ENCODE results near the gene C3orf80. TPM values are rescaled to one million over a fixed set of nuclear protein-coding genes. Genes with fewer than 3 reads are reported as not detected.
"Not testable (repeated sequence)": the region's sequence is repeated elsewhere in the genome, so short reads cannot be mapped to it uniquely, and the experiment has no call there.

The C3orf80 gene
- total RNA-seq, 1 donor: 0.10 TPM

DNA sequence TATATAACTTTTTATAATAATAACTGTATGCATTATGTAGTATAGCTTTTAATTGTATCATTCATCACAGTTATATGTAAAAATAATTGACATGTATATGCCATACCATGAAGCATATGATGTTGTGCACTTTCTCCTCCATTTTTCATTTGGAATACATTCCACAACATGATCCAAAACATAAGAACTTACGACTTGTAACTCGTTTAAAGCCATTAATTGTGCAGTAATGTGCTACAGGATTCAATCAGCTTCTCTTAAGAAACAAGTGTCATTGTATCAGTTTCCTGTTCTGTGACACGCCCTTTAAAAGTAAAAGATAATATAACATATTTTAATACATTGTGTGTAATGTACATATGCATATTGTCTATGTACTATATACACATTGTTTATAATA lies 2.2 kb downstream of the C3orf80 start:
- H3K4me3 ChIP-seq (ENCODE audit: low read length): no peak overlapping the region
- peaks cover 68% of the 10 kb centered on the region for H3K27me3 ChIP-seq (ENCODE audit: insufficient read depth, low read length)
- peaks cover 28% of the 10 kb centered on the region for H3K4me1 ChIP-seq (ENCODE audit: insufficient read depth, low read length)
- H3K9me3 ChIP-seq (ENCODE audit: low read depth, low read length): no peaks in the 10 kb centered on the region

GRCh38 chr3:160232014-160232413 lies 6.8 kb downstream of the C3orf80 start:
- H3K9me3 ChIP-seq (ENCODE audit: low read depth, low read length): no peaks in the 10 kb centered on the region
- H3K27me3 ChIP-seq (ENCODE audit: insufficient read depth, low read length): peaks cover 31% of the 10 kb centered on the region
- H3K4me3 ChIP-seq (ENCODE audit: low read length): no peak overlapping the region
- H3K4me1 ChIP-seq (ENCODE audit: insufficient read depth, low read length): no peaks in the 10 kb centered on the region

GRCh38 chr3:160240719-160241118 lies 15.5 kb downstream of the C3orf80 start:
- H3K4me3 ChIP-seq (ENCODE audit: low read length); H3K9me3 ChIP-seq (ENCODE audit: low read depth, low read length); H3K27me3 ChIP-seq (ENCODE audit: insufficient read depth, low read length); H3K4me1 ChIP-seq (ENCODE audit: insufficient read depth, low read length): not testable (repeated sequence)

- Histone ChIP-seq H3K9me3 (ENCODE audit: low read depth, low read length) (no peaks in the 10 kb centered on the region), H3K27me3 (ENCODE audit: insufficient read depth, low read length) (no peaks in the 10 kb centered on the region), H3K4me3 (ENCODE audit: low read length) (no peak overlapping the region), H3K4me1 (ENCODE audit: insufficient read depth, low read length) (no peaks in the 10 kb centered on the region)
Measured at GRCh38 chr3:160245261-160245800, 20.1 kb downstream of the C3orf80 start.

DNA sequence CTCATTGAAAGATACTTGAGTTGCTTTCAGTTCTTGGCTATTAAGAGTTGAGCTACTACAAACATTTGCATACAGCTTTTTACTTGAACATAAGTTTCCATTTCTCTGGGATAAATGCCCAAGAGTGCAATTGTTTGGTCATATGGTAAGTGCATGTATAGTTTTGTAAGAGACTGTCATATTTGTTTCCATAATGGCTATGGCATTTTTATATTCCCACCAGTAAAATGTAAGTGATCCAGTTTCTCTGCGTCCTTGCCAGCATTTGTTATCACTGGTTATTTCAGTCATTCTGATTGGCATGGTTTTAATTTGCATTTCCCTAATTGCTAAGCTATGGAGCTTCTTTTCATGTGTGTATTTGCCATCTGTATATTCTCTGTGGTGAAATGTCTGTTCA lies 22.5 kb downstream of the C3orf80 start:
- Histone ChIP-seq H3K4me3 (ENCODE audit: low read length) (no peak overlapping the region), H3K4me1 (ENCODE audit: insufficient read depth, low read length) (no peaks in the 10 kb centered on the region), H3K9me3 (ENCODE audit: low read depth, low read length) (no peaks in the 10 kb centered on the region), H3K27me3 (ENCODE audit: insufficient read depth, low read length) (no peaks in the 10 kb centered on the region)

DNA sequence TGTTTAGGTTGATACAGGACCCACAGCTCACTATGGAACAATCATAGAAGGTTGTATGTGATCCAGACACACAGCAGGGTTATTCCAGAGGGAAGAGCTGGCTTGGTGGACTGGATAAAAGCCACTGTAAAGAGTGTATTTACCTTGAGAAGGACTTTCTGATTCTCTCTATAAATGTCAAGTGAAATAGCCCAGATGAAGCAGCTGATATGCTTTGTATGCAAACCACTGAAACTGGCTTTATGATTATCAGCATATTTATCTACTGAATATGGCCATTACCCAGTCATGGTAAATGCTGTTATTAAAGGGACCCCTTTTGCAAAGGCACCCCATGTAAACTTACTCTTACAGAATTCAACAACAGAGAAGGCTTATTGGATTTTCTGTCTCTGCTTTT lies 28.1 kb downstream of the C3orf80 start:
- Histone ChIP-seq H3K4me1 (ENCODE audit: insufficient read depth, low read length) (no peaks in the 10 kb centered on the region), H3K27me3 (ENCODE audit: insufficient read depth, low read length) (no peaks in the 10 kb centered on the region), H3K4me3 (ENCODE audit: low read length) (no peak overlapping the region), H3K9me3 (ENCODE audit: low read depth, low read length) (no peaks in the 10 kb centered on the region)

DNA sequence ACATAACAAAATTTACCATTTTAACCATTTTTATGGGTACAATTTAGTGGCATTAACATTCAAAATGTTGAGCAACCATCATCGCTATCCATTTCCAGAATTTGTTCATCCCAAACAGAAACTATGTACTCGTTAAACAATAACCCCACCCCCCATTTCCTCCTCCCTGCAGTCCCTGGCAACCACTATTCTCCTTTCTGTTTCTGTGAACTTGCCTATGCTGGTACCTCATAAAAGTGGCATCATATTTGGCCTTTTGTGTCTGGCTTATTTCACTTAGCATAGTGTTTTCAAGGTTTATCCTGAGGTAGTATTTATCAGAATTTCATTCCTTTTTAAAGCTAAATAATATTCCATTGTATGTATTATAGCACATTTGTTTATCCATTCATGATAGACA lies 32.4 kb downstream of the C3orf80 start:
- Histone ChIP-seq H3K9me3 (ENCODE audit: low read depth, low read length) (no peaks in the 10 kb centered on the region), H3K4me1 (ENCODE audit: insufficient read depth, low read length) (no peaks in the 10 kb centered on the region), H3K27me3 (ENCODE audit: insufficient read depth, low read length) (no peaks in the 10 kb centered on the region), H3K4me3 (ENCODE audit: low read length) (no peak overlapping the region)

GRCh38 chr3:160259589-160259988 lies 34.4 kb downstream of the C3orf80 start:
- Histone ChIP-seq H3K9me3 (ENCODE audit: low read depth, low read length) (no peaks in the 10 kb centered on the region), H3K4me3 (ENCODE audit: low read length) (no peak overlapping the region), H3K27me3 (ENCODE audit: insufficient read depth, low read length) (no peaks in the 10 kb centered on the region), H3K4me1 (ENCODE audit: insufficient read depth, low read length) (no peaks in the 10 kb centered on the region)

GRCh38 chr3:160260587-160261270 lies 35.5 kb downstream of the C3orf80 start:
- H3K9me3 ChIP-seq (ENCODE audit: low read depth, low read length): no peaks in the 10 kb centered on the region
- H3K4me3 ChIP-seq (ENCODE audit: low read length): no peak overlapping the region
- H3K4me1 ChIP-seq (ENCODE audit: insufficient read depth, low read length): no peaks in the 10 kb centered on the region
- H3K27me3 ChIP-seq (ENCODE audit: insufficient read depth, low read length): no peaks in the 10 kb centered on the region

- H3K9me3 ChIP-seq (ENCODE audit: low read depth, low read length): no peaks in the 10 kb centered on the region
- H3K27me3 ChIP-seq (ENCODE audit: insufficient read depth, low read length): no peaks in the 10 kb centered on the region
- H3K4me1 ChIP-seq (ENCODE audit: insufficient read depth, low read length): no peaks in the 10 kb centered on the region
- H3K4me3 ChIP-seq (ENCODE audit: low read length): no peak overlapping the region
Measured at GRCh38 chr3:160265088-160265487, 39.9 kb downstream of the C3orf80 start.

Other genes with a start within 250 kb of the C3orf80 start
- 4.1 TPM for gene IL12A, start 236.6 kb upstream of the C3orf80 start, total RNA-seq
- 17.6 TPM for gene IFT80, start 173.8 kb downstream of the C3orf80 start, total RNA-seq
- gene SMC4, start 174.2 kb downstream of the C3orf80 start, total RNA-seq: 61.2 TPM
- 21.0 TPM for gene TRIM59, start 224.4 kb downstream of the C3orf80 start, total RNA-seq